Right cardiac atrium (tissue), 5 donors: ENCODE data around the gene GGA1. TPM values are rescaled to one million over a fixed set of nuclear protein-coding genes. Genes with fewer than 3 reads are reported as not detected.
"Not testable (repeated sequence)": the region's sequence is repeated elsewhere in the genome, so short reads cannot be mapped to it uniquely, and the experiment has no call there.

Source experiments
- ATAC-seq, 2 donors: fragments of 200-7000 bp; cut with Tn5 transposase; one replicate each; pipeline versions ENCODE4 v1.8.0 to v1.9.1; 2020; ENCODE audit warnings: moderate library complexity in 2 of 2, mild to moderate bottlenecking in 1 of 2
- DNase-seq, 3 donors: peaks; one replicate each; pipeline ENCODE4 v3.0.0-alpha.2; 2020
- H3K27ac ChIP-seq: one replicate; pipeline ENCODE4 v1.5.1; 2013; ENCODE audit warnings: mild to moderate bottlenecking, low read length, control low read depth, moderate library complexity
- H3K27me3 ChIP-seq: one replicate; pipeline ENCODE4 v1.6.1; 2013; ENCODE audit not compliant: control insufficient read depth, insufficient read depth
- H3K4me1 ChIP-seq: one replicate; pipeline ENCODE4 v1.6.1; 2013; ENCODE audit warnings: low read length; ENCODE audit not compliant: control insufficient read depth, insufficient read depth
- H3K4me3 ChIP-seq: one replicate; pipeline ENCODE4 v1.5.1; 2013; ENCODE audit warnings: low read length, control low read depth
- H3K9me3 ChIP-seq: one replicate; pipeline ENCODE4 v1.6.1; 2013; ENCODE audit warnings: low read length; ENCODE audit not compliant: control insufficient read depth
- WGBS: extraction: QIAGEN DNeasy Blood & Tissue Kit; methylation state at CpG from one replicate; pipeline ENCODE4 v1.1.7; 2013; 5-methylcytosine and 5-hydroxymethylcytosine counted together
- intact Hi-C, 4 donors: fragments of 100-400 bp; cut with DNase I; formaldehyde crosslinking; loops; one replicate each; pipeline versions ENCODE4 v1.11.0 to v1.14.0; 2022 to 2023
- polyA plus RNA-seq: library from polyadenylated mRNA; stranded (reverse); fragments of 200-250 nt; gene quantifications from one replicate; pipeline ENCODE4 v1.2.3, GENCODE V29; 2013
- total RNA-seq, 4 donors: library from RNA; stranded (reverse); fragmentation: NEBNext Ultra II Directional; extraction: Animal tissue kit (Norgen Biotek cat#: 25700); gene quantifications; one replicate each; pipeline ENCODE4 v1.2.1, GENCODE V29; 2021
- donor health status: healthy with polysubstance abuse.
- donor health status: DM: no; HTN: yes; CAD: no.
- donor health status: DM: no; HTN: no; CAD: no.
- donor health status: DM: no; HTN: yes; CAD: no; lungs with severe emphysema.
- donor health status: DM: yes; HTN: yes; CAD: no.

GGA1 gene
- total and polyA plus RNA-seq, 5 donors = 23.3 to 29.0 (median 26.3) TPM

GRCh38 chr22:37571258-37571991, 37.2 kb upstream of the GGA1 start:
- no peak overlapping the region for H3K4me3 ChIP-seq
- ATAC-seq (no peak), DNase-seq (peak in 1 of 3 donors; percentile 59)
- H3K4me1 ChIP-seq = no peaks in the 10 kb centered on the region
- H3K27ac ChIP-seq = no peak overlapping the region
- no peaks in the 10 kb centered on the region for H3K27me3 ChIP-seq
- WGBS = 72% methylated on average over 16 of the region's 16 CpGs
- intact Hi-C loops = no loop called here
- H3K9me3 ChIP-seq = no peaks in the 10 kb centered on the region

DNA sequence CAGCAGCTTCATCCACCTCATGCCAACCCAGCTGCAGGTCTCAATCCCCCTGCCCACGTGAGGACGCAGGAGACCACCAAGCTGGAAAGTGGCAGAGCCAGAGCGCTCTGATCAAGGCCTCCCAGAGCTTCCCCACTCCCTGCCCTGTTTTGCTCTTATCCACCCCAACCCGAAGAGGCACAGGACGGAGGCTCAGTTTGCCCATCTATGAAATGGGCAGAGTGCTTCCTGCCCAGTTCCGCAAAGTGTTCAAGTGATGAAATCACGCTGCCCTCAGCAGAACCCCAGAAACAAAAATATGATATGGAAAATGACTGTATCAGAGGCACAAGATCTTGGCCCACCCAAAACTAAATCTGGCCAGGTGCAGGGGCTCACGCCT, 36.7 kb upstream of the GGA1 start:
- Histone ChIP-seq H3K4me3 (no peak overlapping the region), H3K27ac (no peak overlapping the region), H3K27me3 (no peaks in the 10 kb centered on the region), H3K9me3 (no peaks in the 10 kb centered on the region), H3K4me1 (no peaks in the 10 kb centered on the region)
- WGBS = 93% methylated on average over 8 of the region's 8 CpGs
- DNase-seq (no peak), ATAC-seq (no peak)
- intact Hi-C loops = no loop called here

DNA sequence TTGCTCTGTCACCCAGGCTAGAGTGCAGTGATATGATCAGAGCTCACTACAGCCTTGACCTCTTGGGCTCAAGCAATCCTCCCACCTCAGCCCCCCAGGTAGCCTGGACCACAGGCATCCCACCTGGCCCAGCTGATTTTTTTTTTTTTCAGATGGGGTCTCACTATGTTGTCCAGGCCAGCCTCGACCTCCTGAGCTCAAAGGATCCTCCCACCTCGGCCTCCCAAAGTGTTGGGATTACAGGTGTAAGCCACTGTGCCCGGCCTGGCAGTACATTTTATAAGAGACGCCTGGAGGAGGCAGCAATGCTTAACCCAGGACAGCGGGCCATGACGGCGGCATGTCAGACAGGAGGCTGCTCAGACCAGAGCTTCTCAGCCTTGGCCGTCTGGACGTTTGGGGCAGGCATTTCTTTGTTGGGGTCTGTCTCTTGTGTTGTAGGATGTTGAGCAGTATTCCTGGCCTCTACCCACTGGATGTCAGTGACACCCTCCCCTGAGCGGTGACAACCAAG, 33.1 kb upstream of the GGA1 start:
- intact Hi-C loops = no loop called here
- no peaks in the 10 kb centered on the region for H3K9me3 ChIP-seq
- ATAC-seq (no peak), DNase-seq (no peak)
- no peak overlapping the region for H3K27ac ChIP-seq
- H3K4me3 ChIP-seq = no peak overlapping the region
- WGBS = 84% methylated on average over 10 of the region's 10 CpGs
- no peaks in the 10 kb centered on the region for H3K4me1 ChIP-seq
- H3K27me3 ChIP-seq = no peaks in the 10 kb centered on the region

GRCh38 chr22:37578002-37578401, 30.6 kb upstream of the GGA1 start:
- Histone ChIP-seq H3K9me3 (no peaks in the 10 kb centered on the region), H3K27ac (no peak overlapping the region), H3K4me1 (no peaks in the 10 kb centered on the region), H3K4me3 (no peak overlapping the region), H3K27me3 (no peaks in the 10 kb centered on the region)
- DNase-seq (no peak), ATAC-seq (no peak)
- WGBS = 91% methylated on average over 5 of the region's 5 CpGs
- intact Hi-C loops = no loop called here

DNA sequence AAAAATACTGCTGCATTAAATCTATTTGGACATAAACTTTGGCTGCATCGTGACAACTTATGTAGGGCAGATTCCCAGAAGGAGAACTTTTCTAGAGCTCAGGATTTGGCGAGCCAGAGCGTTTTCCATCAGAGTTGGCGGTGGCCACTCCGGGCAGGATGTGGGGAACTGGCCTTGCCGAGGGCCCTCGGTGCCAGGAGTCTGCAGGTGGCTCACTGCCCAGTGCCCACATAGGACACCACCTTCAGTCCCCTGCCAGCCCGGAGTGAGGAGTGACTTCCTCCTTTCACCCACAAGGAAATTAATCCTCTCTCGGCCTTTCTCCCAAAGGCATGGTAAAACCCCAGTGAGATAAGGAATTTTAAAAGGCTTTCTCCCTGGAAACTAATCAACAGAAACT, 27.1 kb upstream of the GGA1 start:
- DNase-seq (peak; percentile 42 to 72 (median 69)), ATAC-seq (peak; percentile 61 to 79)
- Histone ChIP-seq H3K27me3 (no peaks in the 10 kb centered on the region), H3K9me3 (no peaks in the 10 kb centered on the region), H3K27ac (no peak overlapping the region), H3K4me3 (no peak overlapping the region), H3K4me1 (no peaks in the 10 kb centered on the region)
- intact Hi-C loops = no loop called here
- WGBS = 20% methylated on average over 9 of the region's 9 CpGs

- DNase-seq = no peak
- Histone ChIP-seq H3K4me1 (no peaks in the 10 kb centered on the region), H3K9me3 (no peaks in the 10 kb centered on the region), H3K4me3 (no peak overlapping the region), H3K27me3 (no peaks in the 10 kb centered on the region), H3K27ac (no peak overlapping the region)
- WGBS = 86% methylated on average over 4 of the region's 4 CpGs
- intact Hi-C loops = no loop called here
- no peak for ATAC-seq
These were observed 26.1 kb upstream of the GGA1 start for GRCh38 chr22:37582526-37582925.

DNA sequence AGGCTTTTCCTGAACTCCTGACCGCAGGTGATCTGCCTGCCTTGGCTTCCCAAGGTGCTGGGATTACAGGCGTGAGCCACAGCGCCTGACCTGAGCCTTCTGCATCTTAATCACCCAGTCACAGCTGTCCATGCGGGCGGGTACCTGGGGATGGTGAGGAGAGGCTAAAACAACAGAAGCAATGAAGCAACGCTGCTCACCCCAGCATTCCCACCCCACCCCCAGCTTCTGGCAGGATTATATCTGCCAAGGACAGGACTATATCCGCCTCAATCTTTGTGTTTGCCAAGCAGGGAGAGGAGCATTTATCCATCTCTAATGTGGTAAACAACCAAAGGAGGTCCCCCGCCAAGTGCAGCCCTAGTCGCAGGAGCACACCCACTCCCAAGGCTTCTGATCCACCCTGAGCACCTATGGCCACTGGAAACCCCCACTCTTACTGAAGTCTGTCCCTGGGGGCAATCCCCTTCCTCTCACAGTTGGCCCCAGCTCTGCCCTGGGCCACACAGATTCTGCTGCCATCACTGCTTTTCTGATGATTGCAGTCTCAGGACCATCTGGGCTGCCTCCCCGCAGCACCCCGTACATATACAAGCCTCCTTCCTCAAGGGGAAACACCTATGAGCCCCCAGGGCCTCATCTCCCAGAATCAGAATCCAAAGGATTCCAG, 20.0 kb upstream of the GGA1 start:
- H3K4me1 ChIP-seq = no peaks in the 10 kb centered on the region
- intact Hi-C loops = no loop called here
- no peak for ATAC-seq
- 68% methylated on average over 11 of the region's 11 CpGs for WGBS
- no peak overlapping the region for H3K4me3 ChIP-seq
- DNase-seq = no peak
- H3K27me3 ChIP-seq = no peaks in the 10 kb centered on the region
- H3K9me3 ChIP-seq = no peaks in the 10 kb centered on the region
- no peak overlapping the region for H3K27ac ChIP-seq

GRCh38 chr22:37589636-37590035, 19.0 kb upstream of the GGA1 start:
- H3K27me3 ChIP-seq = no peaks in the 10 kb centered on the region
- no peaks in the 10 kb centered on the region for H3K9me3 ChIP-seq
- 89% methylated on average over 5 of the region's 5 CpGs for WGBS
- H3K4me3 ChIP-seq = no peak overlapping the region
- DNase-seq (no peak), ATAC-seq (no peak)
- H3K4me1 ChIP-seq = no peaks in the 10 kb centered on the region
- intact Hi-C loops = loop anchor here in 2 of 4 donors (5.0 to 10.0 kb wide), 2 partner anchors 45 to 52 kb away; no protein-coding TSS in a partner anchor
- no peak overlapping the region for H3K27ac ChIP-seq

DNA sequence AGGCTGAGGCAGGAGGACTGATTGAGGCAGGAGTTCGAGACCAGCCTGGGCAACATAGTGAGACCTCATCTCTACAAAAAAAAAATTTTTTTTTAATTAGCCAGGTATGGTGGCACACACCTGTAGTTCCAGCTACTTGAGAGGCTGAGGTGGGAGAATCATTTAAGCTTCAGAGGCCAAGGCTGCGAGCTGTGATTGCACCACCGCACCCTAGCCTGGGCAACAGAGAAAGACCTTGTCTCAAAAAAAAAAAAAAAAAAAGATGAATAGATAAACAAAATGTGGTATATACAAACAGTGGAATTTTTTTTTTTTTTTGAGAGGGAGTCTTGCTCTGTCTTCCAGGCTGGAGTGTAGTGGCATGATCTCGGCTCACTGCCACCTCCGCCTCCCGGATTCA, 17.6 kb upstream of the GGA1 start:
- H3K9me3 ChIP-seq, ATAC-seq, H3K4me3 ChIP-seq, H3K27ac ChIP-seq, H3K4me1 ChIP-seq, DNase-seq, H3K27me3 ChIP-seq: not testable (repeated sequence)
- WGBS = 96% methylated on average over 6 of the region's 6 CpGs
- intact Hi-C loops = loop anchor here in 2 of 4 donors (5.0 to 10.0 kb wide), 2 partner anchors 46 to 54 kb away; no protein-coding TSS in a partner anchor

DNA sequence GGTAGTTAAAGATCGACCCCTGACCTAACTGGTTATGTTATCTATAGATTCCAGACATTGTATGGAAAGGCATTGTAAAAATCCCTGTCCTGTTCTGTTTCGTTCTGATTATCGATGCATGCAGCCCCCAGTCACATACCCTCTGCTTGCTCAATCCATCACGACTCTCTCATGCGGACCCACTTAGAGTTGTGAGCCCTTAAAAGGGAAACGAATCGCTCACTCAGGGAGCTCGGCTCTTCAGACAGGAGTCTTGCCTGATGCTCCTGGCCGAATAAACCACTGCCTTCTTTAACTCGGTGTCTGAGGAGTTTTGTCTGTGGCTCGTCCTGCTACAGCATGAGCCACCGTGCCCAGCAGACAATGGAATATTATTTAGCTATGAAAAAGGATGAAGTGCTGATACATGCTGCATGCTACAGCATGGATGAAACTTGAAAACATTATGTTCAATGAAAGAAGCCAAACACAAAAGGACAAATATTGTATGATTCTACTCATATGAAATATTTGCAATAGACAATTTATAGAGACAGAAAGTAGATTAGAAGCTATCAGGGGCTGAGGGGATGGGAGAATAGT, 16.7 kb upstream of the GGA1 start:
- 82% methylated on average over 12 of the region's 12 CpGs for WGBS
- no peaks in the 10 kb centered on the region for H3K27me3 ChIP-seq
- H3K9me3 ChIP-seq = no peaks in the 10 kb centered on the region
- H3K4me3 ChIP-seq = no peak overlapping the region
- H3K4me1 ChIP-seq = no peaks in the 10 kb centered on the region
- H3K27ac ChIP-seq = no peak overlapping the region
- ATAC-seq (no peak), DNase-seq (no peak)
- intact Hi-C loops = loop anchor here in 3 of 4 donors (2.0 to 10.0 kb wide), 3 partner anchors 47 to 55 kb away; no protein-coding TSS in a partner anchor

GRCh38 chr22:37594237-37594636, 14.4 kb upstream of the GGA1 start:
- no peaks in the 10 kb centered on the region for H3K27me3 ChIP-seq
- WGBS = 92% methylated on average over 5 of the region's 5 CpGs
- ATAC-seq (no peak), DNase-seq (no peak)
- no peak overlapping the region for H3K27ac ChIP-seq
- H3K4me1 ChIP-seq = no peaks in the 10 kb centered on the region
- H3K9me3 ChIP-seq = no peaks in the 10 kb centered on the region
- intact Hi-C loops = loop anchor here in 2 of 4 donors (5.0 to 10.0 kb wide), 2 partner anchors 49 to 57 kb away; no protein-coding TSS in a partner anchor
- no peak overlapping the region for H3K4me3 ChIP-seq
